Astrocyte of the hippocampus (primary cell): ENCODE data around the gene SERP2.

Experiments used
- DNase-seq: peaks from one replicate; pipeline ENCODE4 v3.0.0; 2011; ENCODE audit warnings: low read depth, low spot score

SERP2 gene

GRCh38 chr13:44434766-44435141 is 61.1 kb downstream of the SERP2 start:
- peak; percentile 30 for DNase-seq

GRCh38 chr13:44435142-44435918 is 61.7 kb downstream of the SERP2 start:
- DNase-seq = peak; percentile 99

- peak; percentile 16 for DNase-seq
Measured at GRCh38 chr13:44435919-44436510, 62.4 kb downstream of the SERP2 start.

GRCh38 chr13:44436589-44437337 is 63.1 kb downstream of the SERP2 start:
- DNase-seq = peak; percentile 95

- DNase-seq = peak; percentile 43
Measured at GRCh38 chr13:44437356-44438233, 64.0 kb downstream of the SERP2 start.

- DNase-seq = no peak
Measured at GRCh38 chr13:44438234-44438579, 64.6 kb downstream of the SERP2 start.

- DNase-seq = no peak
Measured at GRCh38 chr13:44439452-44440024, 65.9 kb downstream of the SERP2 start.

GRCh38 chr13:44440046-44440608 is 66.5 kb downstream of the SERP2 start:
- peak; percentile 72 for DNase-seq
